GM21390 (cell line): ENCODE results near the gene BARX1.

ENCODE experiments used
- ATAC-seq: cut with Tn5 transposase; IDR thresholded peaks from one replicate; pipeline ENCODE4 v1.9.1; 2021; ENCODE audit not compliant: unreplicated experiment

BARX1 gene

GRCh38 chr9:93920131-93920800 is 34.9 kb downstream of the BARX1 start:
- no peak for ATAC-seq

- ATAC-seq, result no peak
Observed at GRCh38 chr9:93918061-93918460, 37.1 kb downstream of the BARX1 start.

- no peak for ATAC-seq
Observed at GRCh38 chr9:93917121-93917853, 37.9 kb downstream of the BARX1 start.

DNA sequence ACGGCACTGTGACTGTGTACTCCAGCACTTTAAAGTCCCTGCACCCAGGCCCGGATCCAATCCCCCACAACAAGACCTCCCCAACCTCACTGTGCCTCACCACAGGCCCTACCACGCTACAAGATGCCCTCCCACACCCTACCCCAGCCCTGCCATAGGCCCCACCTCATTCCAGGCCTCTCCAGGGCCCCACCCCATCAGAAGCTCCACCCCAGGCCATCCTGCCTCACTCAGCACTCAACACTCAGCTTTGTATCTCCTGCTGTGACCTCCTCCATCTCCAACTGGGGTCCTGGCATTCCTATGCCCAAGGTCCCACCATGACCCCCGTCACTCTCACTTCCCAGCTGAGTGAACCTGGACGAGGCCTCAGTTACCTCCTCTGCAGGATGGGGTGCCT is 38.8 kb downstream of the BARX1 start:
- ATAC-seq, result no peak

- ATAC-seq, result no peak
Observed at GRCh38 chr9:93911801-93912554, 43.2 kb downstream of the BARX1 start.

DNA sequence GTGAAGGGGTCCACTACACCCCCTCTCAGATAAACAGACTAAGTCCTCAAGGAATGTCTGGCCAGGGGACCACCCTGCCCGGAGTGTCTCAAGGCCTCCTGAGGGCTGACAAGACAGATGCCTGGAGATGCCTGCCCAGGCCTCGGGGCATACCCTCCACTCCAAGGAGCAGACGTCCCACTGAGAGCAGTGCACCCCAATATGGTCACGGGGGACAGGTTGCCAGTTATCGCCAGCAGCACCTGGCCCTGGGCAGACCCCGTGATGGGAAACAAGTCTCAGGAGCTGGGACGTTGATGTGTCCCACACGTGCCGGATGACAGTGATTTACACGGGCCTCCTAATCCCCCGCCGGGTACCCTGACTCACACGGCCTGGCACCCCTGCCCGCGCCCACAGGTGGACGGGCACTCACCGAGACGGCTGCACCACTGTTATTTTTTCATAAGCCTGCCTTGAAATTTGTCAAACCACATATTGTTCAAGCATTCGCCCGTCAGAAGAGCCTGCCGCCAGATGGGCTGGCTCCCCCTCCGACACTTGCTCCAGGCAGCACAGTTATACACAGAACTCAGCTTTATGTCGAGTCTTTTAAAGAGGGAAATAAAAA is 43.9 kb downstream of the BARX1 start:
- ATAC-seq, result no peak

GRCh38 chr9:93910598-93910997 is 44.6 kb downstream of the BARX1 start:
- no peak for ATAC-seq

DNA sequence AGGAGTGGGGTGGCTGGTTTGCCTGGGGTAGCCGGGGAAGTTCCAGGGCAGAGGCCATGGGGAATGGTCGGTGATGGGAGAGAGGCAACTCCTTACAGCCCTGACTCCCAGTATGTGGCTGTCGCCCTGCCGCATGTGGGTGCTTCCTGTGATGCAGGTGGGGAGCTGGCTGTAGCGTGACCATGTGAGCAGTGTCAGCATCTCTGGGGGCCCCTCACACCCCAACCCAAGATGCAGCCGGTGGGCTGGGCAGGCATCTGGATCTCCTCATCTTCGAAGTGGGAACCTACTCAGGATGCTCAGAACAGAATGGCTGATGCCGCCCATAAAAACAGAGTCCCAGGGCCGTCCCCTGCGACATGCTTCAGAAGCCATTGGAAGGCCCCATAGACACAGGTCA is 45.0 kb downstream of the BARX1 start:
- no peak for ATAC-seq

DNA sequence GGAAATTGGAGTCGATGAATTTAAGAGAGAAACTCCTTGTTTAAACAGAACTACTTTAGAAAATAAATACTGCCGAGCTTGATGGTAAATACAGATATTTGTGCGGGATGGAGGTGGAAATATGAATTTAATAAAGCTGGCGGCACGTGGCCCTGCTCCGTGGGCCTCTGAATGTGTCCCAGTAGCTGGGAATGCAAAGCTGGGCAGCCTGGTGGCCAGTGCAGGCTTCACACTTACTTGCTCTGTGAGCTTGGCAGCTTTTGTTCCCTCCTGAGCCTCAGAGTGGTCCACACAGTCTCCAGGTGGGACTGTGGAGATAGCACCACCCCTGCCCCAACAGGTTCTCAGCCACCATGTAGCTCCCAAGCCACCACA is 45.9 kb downstream of the BARX1 start:
- ATAC-seq, result no peak

- ATAC-seq, result no peak
Observed at GRCh38 chr9:93908591-93909241, 46.4 kb downstream of the BARX1 start.

DNA sequence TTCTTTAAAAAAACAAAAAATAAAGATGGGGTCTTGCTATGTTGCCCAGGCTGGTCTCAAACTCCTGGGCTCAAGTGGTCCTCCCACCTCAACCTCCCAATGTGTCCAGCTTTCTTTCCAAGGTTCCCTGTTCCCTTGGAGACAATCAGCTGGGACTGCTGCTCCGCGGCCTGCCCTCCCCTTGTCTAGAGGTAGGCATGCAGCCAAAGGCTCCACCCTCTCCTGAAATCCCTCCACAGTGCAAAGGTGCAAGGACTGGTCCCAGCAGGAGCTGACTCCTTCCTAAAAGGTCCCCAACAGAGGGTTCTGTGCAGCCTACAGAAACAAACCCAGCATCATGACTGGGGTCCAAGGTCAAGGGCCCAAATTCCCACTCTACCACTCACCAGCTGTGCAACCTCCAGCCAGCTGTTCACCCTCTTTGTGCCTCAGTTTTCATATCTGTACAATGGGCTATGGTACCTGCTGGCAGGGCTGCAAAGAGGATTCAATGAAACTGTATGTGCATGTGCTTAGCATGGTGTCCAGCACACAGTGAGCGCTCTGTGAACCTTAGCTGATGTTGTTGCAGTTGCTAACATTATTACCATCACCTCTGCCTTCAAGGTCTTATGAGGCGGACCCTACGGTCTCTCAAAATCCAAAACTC is 47.5 kb downstream of the BARX1 start:
- no peak for ATAC-seq

- ATAC-seq, result no peak
Observed at GRCh38 chr9:93906195-93906880, 48.8 kb downstream of the BARX1 start.

DNA sequence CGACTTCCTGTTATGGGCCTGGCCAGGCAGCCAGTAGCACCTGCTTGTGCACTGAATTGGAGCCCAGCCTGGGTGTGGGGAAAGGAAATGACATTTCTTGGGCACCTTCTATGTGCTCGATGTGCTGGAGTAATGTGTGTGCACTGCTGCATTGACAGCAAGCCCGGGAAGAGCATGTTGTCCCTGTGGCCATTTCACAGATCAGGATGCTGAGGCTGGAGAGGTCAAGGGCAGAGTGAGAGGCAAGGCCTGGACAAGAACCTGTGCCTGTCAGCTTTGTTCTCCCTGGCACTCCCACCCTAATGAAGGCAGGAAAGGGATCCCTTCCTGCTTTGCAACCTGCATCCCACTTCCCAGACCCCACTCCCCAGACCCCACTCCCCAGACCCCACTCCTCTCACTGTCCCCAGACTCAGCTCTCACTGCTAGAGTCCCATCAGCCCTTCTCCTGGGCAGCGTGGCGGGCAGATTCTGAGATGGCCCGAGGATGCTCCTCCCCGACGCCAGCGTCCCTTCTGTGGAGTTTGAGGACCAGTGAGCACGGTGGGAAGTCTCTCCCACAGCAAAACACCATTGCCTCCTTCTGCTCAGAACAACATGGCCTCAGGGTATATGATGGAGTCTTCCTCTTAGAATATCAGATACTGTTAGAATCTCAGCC is 49.6 kb downstream of the BARX1 start:
- no peak for ATAC-seq

- no peak for ATAC-seq
Observed at GRCh38 chr9:93904649-93905472, 50.3 kb downstream of the BARX1 start.

GRCh38 chr9:93903886-93904648 is 51.1 kb downstream of the BARX1 start:
- ATAC-seq, result no peak

GRCh38 chr9:93902780-93903655 is 52.1 kb downstream of the BARX1 start:
- ATAC-seq, result no peak
